Coronary artery (tissue), 2 donors: ENCODE data around the gene PLA1A.

Experiments used
- DNase-seq: peaks from one replicate; pipeline ENCODE4 v3.0.0-alpha.2; 2017; ENCODE audit warnings: low spot score
- H3K27ac ChIP-seq, 2 donors: fragments of 200-600 bp; sonication (generic); one replicate each; pipeline ENCODE4 v1.5.1; 2016 to 2019
- H3K4me3 ChIP-seq: fragments of 200-600 bp; sonication (generic); 2 replicates; pipeline ENCODE4 v1.5.1; 2016; ENCODE audit warnings: mild to moderate bottlenecking, moderate library complexity
- TF ChIP-seq, protein P1 (sequence below): fragments of 200-600 bp; sonication (generic); IDR thresholded peaks from one replicate; pipeline ENCODE4 v1.5.1; 2019; ENCODE audit warnings: antibody characterized with exemption

PLA1A gene

DNA sequence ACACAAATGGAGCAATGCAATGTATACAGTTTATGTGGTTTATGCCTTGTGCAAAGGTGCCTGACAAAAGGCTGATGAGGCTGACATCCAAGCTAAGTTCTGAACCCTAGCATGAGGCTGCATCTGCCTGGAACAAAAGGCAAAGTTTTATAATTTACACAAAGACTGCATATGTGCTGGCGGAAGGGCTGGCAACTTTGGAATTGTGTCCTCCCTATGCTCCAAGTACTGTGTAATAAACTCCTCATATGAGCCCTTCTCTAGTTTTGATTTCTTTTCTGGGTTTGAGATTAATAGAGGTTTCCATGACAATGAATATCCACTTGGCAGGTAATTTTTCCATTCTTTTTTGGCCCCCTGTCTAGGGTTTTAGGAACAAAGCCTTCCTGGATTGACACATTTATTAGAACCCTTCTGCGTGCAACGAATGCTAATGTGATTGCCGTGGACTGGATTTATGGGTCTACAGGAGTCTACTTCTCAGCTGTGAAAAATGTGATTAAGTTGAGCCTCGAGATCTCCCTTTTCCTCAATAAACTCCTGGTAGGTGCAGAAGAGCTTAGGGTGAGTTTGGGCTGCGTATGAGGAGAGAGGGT is 10.8 kb downstream of the PLA1A start:
- no peak overlapping the region for H3K27ac ChIP-seq
- TF ChIP-seq, protein P1, sequence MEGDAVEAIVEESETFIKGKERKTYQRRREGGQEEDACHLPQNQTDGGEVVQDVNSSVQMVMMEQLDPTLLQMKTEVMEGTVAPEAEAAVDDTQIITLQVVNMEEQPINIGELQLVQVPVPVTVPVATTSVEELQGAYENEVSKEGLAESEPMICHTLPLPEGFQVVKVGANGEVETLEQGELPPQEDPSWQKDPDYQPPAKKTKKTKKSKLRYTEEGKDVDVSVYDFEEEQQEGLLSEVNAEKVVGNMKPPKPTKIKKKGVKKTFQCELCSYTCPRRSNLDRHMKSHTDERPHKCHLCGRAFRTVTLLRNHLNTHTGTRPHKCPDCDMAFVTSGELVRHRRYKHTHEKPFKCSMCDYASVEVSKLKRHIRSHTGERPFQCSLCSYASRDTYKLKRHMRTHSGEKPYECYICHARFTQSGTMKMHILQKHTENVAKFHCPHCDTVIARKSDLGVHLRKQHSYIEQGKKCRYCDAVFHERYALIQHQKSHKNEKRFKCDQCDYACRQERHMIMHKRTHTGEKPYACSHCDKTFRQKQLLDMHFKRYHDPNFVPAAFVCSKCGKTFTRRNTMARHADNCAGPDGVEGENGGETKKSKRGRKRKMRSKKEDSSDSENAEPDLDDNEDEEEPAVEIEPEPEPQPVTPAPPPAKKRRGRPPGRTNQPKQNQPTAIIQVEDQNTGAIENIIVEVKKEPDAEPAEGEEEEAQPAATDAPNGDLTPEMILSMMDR, result no peak
- DNase-seq, result no peak

DNA sequence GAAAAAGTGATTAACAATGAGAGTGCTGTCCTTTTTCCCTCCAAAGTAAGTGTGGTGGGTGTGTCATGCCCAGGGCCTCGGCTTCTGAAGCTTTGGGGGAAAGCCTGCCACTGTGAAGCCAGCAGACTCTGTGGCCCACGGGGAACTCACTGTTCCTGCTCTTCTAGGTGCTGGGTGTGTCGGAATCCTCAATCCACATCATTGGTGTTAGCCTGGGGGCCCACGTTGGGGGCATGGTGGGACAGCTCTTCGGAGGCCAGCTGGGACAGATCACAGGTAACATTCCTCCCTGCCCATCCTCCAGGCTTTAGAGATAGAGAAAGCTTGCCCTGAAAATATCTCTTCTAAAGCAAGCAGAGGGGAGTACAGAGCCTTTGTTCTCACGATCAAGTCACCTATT is 11.6 kb downstream of the PLA1A start:
- DNase-seq, result no peak
- TF ChIP-seq, protein P1, result no peak
- no peak overlapping the region for H3K4me3 ChIP-seq
- H3K27ac ChIP-seq, result no peak overlapping the region

More for the DNA sequence above, 10.8 kb downstream of the PLA1A start:
- H3K4me3 ChIP-seq, result no peak overlapping the region

DNA sequence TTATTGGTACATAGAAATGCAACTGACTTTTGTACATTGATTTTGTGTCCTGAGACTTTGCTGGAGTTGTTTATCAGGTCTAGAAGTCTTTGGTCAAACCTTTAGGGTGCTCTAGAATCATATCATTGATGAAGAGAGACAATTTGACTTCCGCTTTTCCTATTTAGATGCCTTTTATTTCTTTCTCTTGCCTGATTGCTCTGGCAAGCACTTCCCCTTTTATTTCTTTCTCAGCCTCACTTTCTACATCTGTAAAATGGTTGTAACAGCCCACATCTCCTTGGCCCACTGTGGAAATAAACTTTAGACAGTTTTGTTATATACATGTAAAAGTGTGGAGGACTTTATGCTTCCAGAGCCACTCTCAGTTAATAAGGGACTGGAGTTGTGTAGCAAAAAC is 14.0 kb downstream of the PLA1A start:
- no peak for DNase-seq
- TF ChIP-seq, protein P1, result no peak
- no peak overlapping the region for H3K27ac ChIP-seq
- H3K4me3 ChIP-seq, result no peak overlapping the region

DNA sequence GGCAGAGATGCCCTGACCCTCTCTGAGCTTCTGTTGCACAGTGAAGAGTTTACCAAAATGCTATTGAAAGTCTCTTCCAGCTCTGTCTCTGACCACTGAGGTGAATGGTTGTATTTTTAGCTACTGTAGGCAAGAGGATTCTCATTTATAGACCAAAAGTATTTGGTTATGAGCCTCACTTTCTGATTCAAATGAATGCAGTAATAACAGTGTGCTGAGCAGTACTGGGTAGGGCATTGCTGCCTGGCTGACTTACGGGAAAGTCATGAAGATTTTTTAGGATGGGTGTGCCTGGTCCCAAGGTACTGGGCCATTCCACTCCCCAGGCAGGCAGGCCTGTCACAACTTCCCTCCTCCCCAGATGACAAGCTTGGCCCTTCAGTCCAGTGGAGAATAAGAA is 15.5 kb downstream of the PLA1A start:
- Histone ChIP-seq H3K4me3 (no peak overlapping the region), H3K27ac (no peak overlapping the region)
- no peak for DNase-seq
- TF ChIP-seq, protein P1, result no peak

DNA sequence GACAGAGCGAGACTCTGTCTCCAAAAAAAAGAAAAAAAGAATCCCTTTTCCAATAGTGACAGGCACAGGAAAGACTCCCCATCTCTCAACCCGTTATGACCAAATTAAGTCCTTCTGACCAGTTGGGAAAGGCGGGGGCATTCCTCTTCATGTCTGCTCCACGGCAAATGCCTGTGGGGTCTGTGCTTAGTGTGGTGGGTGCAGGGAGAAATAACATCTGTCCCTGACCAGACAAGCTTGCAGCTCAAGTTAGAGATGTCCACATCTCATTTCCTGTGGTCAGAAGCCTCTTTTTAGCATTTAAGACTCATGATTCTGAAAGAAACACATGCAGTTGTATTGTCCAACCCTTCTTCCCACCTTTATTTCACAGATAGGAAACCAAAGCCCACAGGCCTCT is 16.2 kb downstream of the PLA1A start:
- no peak for DNase-seq
- TF ChIP-seq, protein P1, result no peak
- no peak overlapping the region for H3K27ac ChIP-seq
- no peak overlapping the region for H3K4me3 ChIP-seq

DNA sequence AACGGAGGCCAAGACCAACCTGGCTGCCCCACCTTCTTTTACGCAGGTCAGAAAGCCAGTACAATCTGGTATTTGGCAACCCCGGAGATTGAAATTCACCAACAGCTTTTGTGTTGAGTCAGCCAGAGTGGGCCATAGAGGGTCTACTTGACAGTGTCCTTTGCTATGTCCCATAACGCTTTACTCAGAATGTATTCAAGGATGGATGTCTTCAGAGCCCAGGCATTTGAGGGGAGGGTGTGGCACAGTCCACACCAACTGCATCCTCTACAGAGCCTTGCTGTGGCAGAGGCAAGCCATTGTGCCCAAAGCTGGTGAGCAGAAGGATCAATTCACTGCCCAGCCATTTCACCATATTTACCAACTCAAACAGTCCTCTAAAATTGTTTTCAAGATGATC is 18.4 kb downstream of the PLA1A start:
- TF ChIP-seq, protein P1, result no peak
- Histone ChIP-seq H3K27ac (no peak overlapping the region), H3K4me3 (no peak overlapping the region)
- no peak for DNase-seq

DNA sequence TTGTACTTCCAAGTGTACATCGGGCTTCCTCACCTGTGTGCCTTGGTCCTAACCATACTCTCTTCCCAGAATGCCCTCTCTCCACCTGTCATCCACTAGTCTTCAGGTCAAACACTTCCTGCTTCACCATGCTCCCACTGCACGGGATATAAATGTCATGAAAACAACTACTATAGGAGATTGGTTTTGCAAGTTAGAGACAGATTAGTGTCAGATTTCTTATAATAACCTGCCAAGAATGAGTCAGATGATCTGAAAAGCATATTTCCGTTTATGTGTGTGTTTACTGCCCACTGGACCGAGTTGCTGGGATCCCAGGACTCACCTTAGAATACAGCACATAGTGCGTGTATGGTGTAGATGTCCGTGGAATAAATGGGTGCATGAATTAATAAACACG is 21.4 kb downstream of the PLA1A start:
- TF ChIP-seq, protein P1, result no peak
- Histone ChIP-seq H3K4me3 (no peak overlapping the region), H3K27ac (no peak overlapping the region)
- DNase-seq, result no peak
